Activated T-cell treated with anti-CD3 and anti-CD28 coated beads, Interleukin-2, amount 50 U/mL, for 24 hours (primary cell): ENCODE results near the gene ZFR.
"Not testable (repeated sequence)": the region's sequence is repeated elsewhere in the genome, so short reads cannot be mapped to it uniquely, and the experiment has no call there.

Experiments used
- DNase-seq: peaks from one replicate; pipeline ENCODE4 v3.0.0-alpha.2; 2020
- H3K27ac Mint-ChIP-seq: 2 replicates; pipeline ENCODE4 v1.8.0; 2020; ENCODE audit warnings: mild to moderate bottlenecking, mixed read lengths
- H3K27me3 Mint-ChIP-seq: 2 replicates; pipeline ENCODE4 v1.8.0; 2020; ENCODE audit warnings: mixed read lengths
- H3K36me3 Mint-ChIP-seq: 2 replicates; pipeline ENCODE4 v1.8.0; 2020; ENCODE audit warnings: low read depth, mixed read lengths
- H3K4me1 Mint-ChIP-seq: 2 replicates; pipeline ENCODE4 v1.8.0; 2020; ENCODE audit warnings: low read depth, mixed read lengths
- H3K4me3 Mint-ChIP-seq: 2 replicates; pipeline ENCODE4 v1.8.0; 2020; ENCODE audit warnings: mild to moderate bottlenecking, moderate library complexity, mixed read lengths
- H3K9me3 Mint-ChIP-seq: 2 replicates; pipeline ENCODE4 v1.8.0; 2020; ENCODE audit warnings: mixed read lengths

Gene ZFR

GRCh38 chr5:32319926-32320543, 124.5 kb downstream of the ZFR start:
- no peaks in the 10 kb centered on the region for H3K27me3 Mint-ChIP-seq
- H3K27ac Mint-ChIP-seq: no peak overlapping the region
- no peak for DNase-seq
- no peak overlapping the region for H3K4me3 Mint-ChIP-seq
- H3K9me3 Mint-ChIP-seq: peaks cover 7% of the 10 kb centered on the region
- H3K36me3 Mint-ChIP-seq: peaks cover 4% of the 10 kb centered on the region
- H3K4me1 Mint-ChIP-seq: no peaks in the 10 kb centered on the region

GRCh38 chr5:32319392-32319791, 125.1 kb downstream of the ZFR start:
- Mint-ChIP-seq H3K27ac (no peak overlapping the region), H3K4me3 (no peak overlapping the region), H3K27me3 (no peaks in the 10 kb centered on the region), H3K9me3 (peaks cover 7% of the 10 kb centered on the region), H3K4me1 (no peaks in the 10 kb centered on the region), H3K36me3 (peaks cover 4% of the 10 kb centered on the region)
- no peak for DNase-seq

- Mint-ChIP-seq H3K27me3 (no peaks in the 10 kb centered on the region), H3K4me3 (no peak overlapping the region), H3K4me1 (no peaks in the 10 kb centered on the region), H3K36me3 (peaks cover 8% of the 10 kb centered on the region), H3K27ac (no peak overlapping the region), H3K9me3 (peaks cover 5% of the 10 kb centered on the region)
- DNase-seq: no peak
These were observed 127.5 kb downstream of the ZFR start for GRCh38 chr5:32317041-32317440.

- H3K36me3 Mint-ChIP-seq: peaks cover 13% of the 10 kb centered on the region
- DNase-seq: no peak
- peaks cover 12% of the 10 kb centered on the region for H3K4me1 Mint-ChIP-seq
- H3K9me3 Mint-ChIP-seq: no peaks in the 10 kb centered on the region
- H3K27ac Mint-ChIP-seq: no peak overlapping the region
- no peak overlapping the region for H3K4me3 Mint-ChIP-seq
- H3K27me3 Mint-ChIP-seq: no peaks in the 10 kb centered on the region
These were observed 129.1 kb downstream of the ZFR start for GRCh38 chr5:32315221-32316014.

- Mint-ChIP-seq H3K4me1 (peaks cover 18% of the 10 kb centered on the region), H3K4me3 (peak overlapping the region; percentile 57), H3K9me3 (no peaks in the 10 kb centered on the region), H3K27ac (no peak overlapping the region), H3K36me3 (peaks cover 17% of the 10 kb centered on the region), H3K27me3 (no peaks in the 10 kb centered on the region)
- DNase-seq: no peak
These were observed 129.9 kb downstream of the ZFR start for GRCh38 chr5:32314658-32315057.

GRCh38 chr5:32314152-32314488, 130.4 kb downstream of the ZFR start:
- not testable (repeated sequence) for H3K27ac Mint-ChIP-seq, H3K9me3 Mint-ChIP-seq, H3K27me3 Mint-ChIP-seq, DNase-seq
- Mint-ChIP-seq H3K4me1 (peaks cover 23% of the 10 kb centered on the region), H3K4me3 (peak overlapping the region; percentile 57), H3K36me3 (peaks cover 22% of the 10 kb centered on the region)

GRCh38 chr5:32312595-32313332, 131.8 kb downstream of the ZFR start, which contains the start of gene MTMR12:
MTMR12 (minus strand) TSS chr5:32312939; CDS start chr5:32312838, 101 bp downstream.
- no peaks in the 10 kb centered on the region for H3K9me3 Mint-ChIP-seq
- H3K27ac Mint-ChIP-seq: peak within 1 kb of the TSS; percentile 92
- H3K4me1 Mint-ChIP-seq: peaks cover 31% of the 10 kb centered on the region
- peak; percentile 100 for DNase-seq
- H3K27me3 Mint-ChIP-seq: no peaks in the 10 kb centered on the region
- H3K4me3 Mint-ChIP-seq: peak within 1 kb of the TSS; percentile 84
- H3K36me3 Mint-ChIP-seq: peaks cover 28% of the 10 kb centered on the region

- Mint-ChIP-seq H3K4me3 (peak overlapping the region; percentile 84), H3K4me1 (peaks cover 37% of the 10 kb centered on the region), H3K27ac (peak overlapping the region; percentile 73), H3K27me3 (no peaks in the 10 kb centered on the region), H3K36me3 (peaks cover 33% of the 10 kb centered on the region), H3K9me3 (no peaks in the 10 kb centered on the region)
- no peak for DNase-seq
These were observed 132.3 kb downstream of the ZFR start for GRCh38 chr5:32312197-32312594.

GRCh38 chr5:32311404-32312196, 132.9 kb downstream of the ZFR start:
- Mint-ChIP-seq H3K4me1 (peaks cover 41% of the 10 kb centered on the region), H3K27me3 (no peaks in the 10 kb centered on the region), H3K4me3 (peak overlapping the region; percentile 84), H3K9me3 (no peaks in the 10 kb centered on the region), H3K36me3 (peaks cover 36% of the 10 kb centered on the region), H3K27ac (peak overlapping the region; percentile 73)
- DNase-seq: no peak

- peaks cover 54% of the 10 kb centered on the region for H3K4me1 Mint-ChIP-seq
- no peak overlapping the region for H3K4me3 Mint-ChIP-seq
- H3K9me3 Mint-ChIP-seq: no peaks in the 10 kb centered on the region
- peaks cover 39% of the 10 kb centered on the region for H3K36me3 Mint-ChIP-seq
- DNase-seq: no peak
- H3K27ac Mint-ChIP-seq: no peak overlapping the region
- no peaks in the 10 kb centered on the region for H3K27me3 Mint-ChIP-seq
These were observed 134.8 kb downstream of the ZFR start for GRCh38 chr5:32309761-32310160.

- no peak for DNase-seq
- Mint-ChIP-seq H3K4me1 (peaks cover 62% of the 10 kb centered on the region), H3K9me3 (no peaks in the 10 kb centered on the region), H3K27ac (no peak overlapping the region), H3K36me3 (peaks cover 41% of the 10 kb centered on the region), H3K4me3 (no peak overlapping the region), H3K27me3 (no peaks in the 10 kb centered on the region)
These were observed 135.6 kb downstream of the ZFR start for GRCh38 chr5:32308946-32309345.

GRCh38 chr5:32307769-32308194, 136.8 kb downstream of the ZFR start:
- H3K4me1 Mint-ChIP-seq: peaks cover 74% of the 10 kb centered on the region

GRCh38 chr5:32304622-32305021, 139.9 kb downstream of the ZFR start:
- Mint-ChIP-seq H3K4me3 (no peak overlapping the region), H3K27me3 (no peaks in the 10 kb centered on the region), H3K36me3 (peaks cover 31% of the 10 kb centered on the region), H3K9me3 (no peaks in the 10 kb centered on the region), H3K4me1 (peaks cover 72% of the 10 kb centered on the region), H3K27ac (no peak overlapping the region)
- no peak for DNase-seq

More at GRCh38 chr5:32307769-32308194, 136.8 kb downstream of the ZFR start:
- DNase-seq: no peak
- Mint-ChIP-seq H3K9me3 (no peaks in the 10 kb centered on the region), H3K27ac (no peak overlapping the region), H3K4me3 (no peak overlapping the region), H3K27me3 (no peaks in the 10 kb centered on the region), H3K36me3 (peaks cover 39% of the 10 kb centered on the region)
